Heart right ventricle (tissue), 16 donors: ENCODE measurements around the gene DNM3. TPM values are rescaled to one million over a fixed set of nuclear protein-coding genes. Genes with fewer than 3 reads are reported as not detected.

ENCODE experiments used
- ATAC-seq, 8 donors: fragments of 200-7000 bp; cut with Tn5 transposase; one replicate each; pipeline ENCODE4 v1.9.1; 2020; ENCODE audit warnings: mild to moderate bottlenecking in 8 of 8, moderate library complexity in 8 of 8, moderate number of reproducible peaks in 1 of 8
- DNase-seq, 2 donors: peaks; one replicate each; pipeline ENCODE4 v3.0.0-alpha.2; 2020
- H3K27ac ChIP-seq, 10 donors: fragments of 200-600 bp; sonication (generic) in 2 of 10; one replicate each; pipeline versions ENCODE4 v1.5.0 to v1.8.0; 2020 to 2022; ENCODE audit warnings: mild to moderate bottlenecking in 3 of 10
- H3K27me3 ChIP-seq, 7 donors: fragments of 200-600 bp; one replicate each; pipeline ENCODE4 v1.8.0; 2021 to 2022; ENCODE audit warnings: mild to moderate bottlenecking in 2 of 7
- H3K36me3 ChIP-seq, 9 donors: fragments of 200-600 bp; sonication (generic) in 1 of 9; one replicate each; pipeline versions ENCODE4 v1.5.0 to v1.8.0; 2020 to 2022; ENCODE audit warnings: mild to moderate bottlenecking in 2 of 9
- H3K4me1 ChIP-seq, 9 donors: fragments of 200-600 bp; sonication (generic) in 1 of 9; one replicate each; pipeline versions ENCODE4 v1.5.0 to v1.8.0; 2020 to 2022; ENCODE audit warnings: mild to moderate bottlenecking in 4 of 9
- H3K4me3 ChIP-seq, 10 donors: fragments of 200-600 bp; sonication (generic) in 2 of 10; one replicate each; pipeline versions ENCODE4 v1.5.0 to v1.8.0; 2020 to 2022; ENCODE audit warnings: mild to moderate bottlenecking in 7 of 10, moderate library complexity in 2 of 10
- H3K9me3 ChIP-seq, 11 donors: fragments of 200-600 bp in 10 of 11; sonication (generic) in 2 of 11; one replicate each; pipeline versions ENCODE4 v1.5.0 to v1.8.0; 2013 to 2022; ENCODE audit warnings: mild to moderate bottlenecking in 2 of 11, control low read depth in 1 of 11, moderate library complexity in 1 of 11
- WGBS, 2 donors: extraction: QIAGEN DNeasy Blood & Tissue Kit; methylation state at CpG; one replicate each; pipeline ENCODE4 v1.1.7; 2013; ENCODE audit warnings: inconsistent platforms in 1 of 2; 5-methylcytosine and 5-hydroxymethylcytosine counted together
- intact Hi-C, 10 donors: fragments of 100-400 bp; cut with DNase I; formaldehyde crosslinking; loops; one replicate each; pipeline versions ENCODE4 v1.11.1 to v1.14.2; 2022
- polyA plus RNA-seq, 2 donors: library from polyadenylated mRNA; stranded (reverse); fragments of 200-250 nt; gene quantifications; one replicate each; pipeline ENCODE4 v1.2.3, GENCODE V29; 2013
- total RNA-seq, 10 donors: library from RNA; stranded (reverse); fragmentation: NEBNext Ultra II Directional in 3 of 10; extraction: Animal tissue kit (Norgen Biotek cat#: 25700) in 3 of 10; gene quantifications; one replicate each; pipeline versions ENCODE4 v1.2.1 to v1.2.4, GENCODE V29; 2021 to 2023
- TF ChIP-seq, protein P1 (sequence below), 9 donors: fragments of 200-600 bp; sonication (generic) in 2 of 9; IDR thresholded peaks; one replicate each; pipeline versions ENCODE4 v1.5.0 to v1.8.0; 2021 to 2022; ENCODE audit warnings: antibody characterized with exemption in 9 of 9, mild to moderate bottlenecking in 5 of 9, moderate library complexity in 1 of 9
- donor health status: Arrhythmogenic right ventricular cardiomyopathy.
- donor health status: ischemic (EF 13 %, LVEDD 7.1; RV severe dilation, severe dysfunction).
- donor health status: healthy with polysubstance abuse.
- donor health status: DM: no; HTN: yes; CAD: no.
- donor health status: DM: no; HTN: no; CAD: no.
- donor health status: ischemic (EF 25% LVEDD 6.9; RV normal size, moderate dysfunction).
- donor health status: ischemic (EF 25% LVEDD 5.7; RV mildly dilated, moderate dysfunction).
- donor health status: healthy.
- donor health status: DM: yes; HTN: yes; CAD: no.
- donor health status: Ischemic cardiomyopathy.
- donor health status: ischemic (EF 35%, LVEDD 5.7; RV mildly dilated, moderate dysfunction).
- donor health status: nonischemic (EF 11% LVEDD 7.7; RV severe dilation, severe dysfunction).
- donor health status: DM: yes; HTN: yes; CAD: no.
- donor health status: PGD.
- donor health status: ischemic (EF 29% LVEDD 5.4; RV normal size, mild dysfunction).
- donor health status: nonischemic (EF 23%, LVEDD 6.1; RV moderate dilation, normal function).

Gene DNM3
- total and polyA plus RNA-seq, 12 donors: 0.77 to 2.8 (median 2.2) TPM

DNA sequence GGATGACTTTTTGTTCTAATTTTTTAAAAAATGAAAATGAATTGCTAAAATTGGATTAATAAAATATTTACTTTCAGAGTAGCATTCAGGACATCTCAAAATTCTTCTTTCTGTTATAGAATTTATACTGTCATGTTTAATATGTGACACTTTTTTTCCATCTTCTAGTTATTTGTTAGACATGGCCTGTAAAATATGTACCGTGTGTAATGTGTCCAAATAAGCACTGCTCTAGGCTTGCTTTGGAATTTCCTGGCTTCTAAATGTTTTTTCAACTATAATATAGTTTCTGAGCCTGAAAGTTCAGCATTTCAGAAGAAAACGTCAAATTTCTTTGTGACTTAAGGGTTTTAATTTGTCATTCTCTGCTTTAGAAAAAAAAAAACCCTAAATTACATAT lies 243.6 kb downstream of the DNM3 start:
- ATAC-seq: no peak
- Histone ChIP-seq H3K27me3 (no peaks in the 10 kb centered on the region), H3K4me1 (no peaks in the 10 kb centered on the region), H3K36me3 (peaks cover 0 to 11% (median 0%) of the 10 kb centered on the region in 9 donors), H3K4me3 (no peak overlapping the region), H3K27ac (no peak overlapping the region), H3K9me3 (no peaks in the 10 kb centered on the region)
- WGBS, 2 donors: 65 to 67% methylated on average over 2 of the region's 2 CpGs
- intact Hi-C loops: loop anchor here in 2 of 10 donors (5.0 to 10.0 kb wide), 2 partner anchors 317 to 320 kb away; no protein-coding TSS in a partner anchor
- DNase-seq: no peak
- TF ChIP-seq, protein P1, sequence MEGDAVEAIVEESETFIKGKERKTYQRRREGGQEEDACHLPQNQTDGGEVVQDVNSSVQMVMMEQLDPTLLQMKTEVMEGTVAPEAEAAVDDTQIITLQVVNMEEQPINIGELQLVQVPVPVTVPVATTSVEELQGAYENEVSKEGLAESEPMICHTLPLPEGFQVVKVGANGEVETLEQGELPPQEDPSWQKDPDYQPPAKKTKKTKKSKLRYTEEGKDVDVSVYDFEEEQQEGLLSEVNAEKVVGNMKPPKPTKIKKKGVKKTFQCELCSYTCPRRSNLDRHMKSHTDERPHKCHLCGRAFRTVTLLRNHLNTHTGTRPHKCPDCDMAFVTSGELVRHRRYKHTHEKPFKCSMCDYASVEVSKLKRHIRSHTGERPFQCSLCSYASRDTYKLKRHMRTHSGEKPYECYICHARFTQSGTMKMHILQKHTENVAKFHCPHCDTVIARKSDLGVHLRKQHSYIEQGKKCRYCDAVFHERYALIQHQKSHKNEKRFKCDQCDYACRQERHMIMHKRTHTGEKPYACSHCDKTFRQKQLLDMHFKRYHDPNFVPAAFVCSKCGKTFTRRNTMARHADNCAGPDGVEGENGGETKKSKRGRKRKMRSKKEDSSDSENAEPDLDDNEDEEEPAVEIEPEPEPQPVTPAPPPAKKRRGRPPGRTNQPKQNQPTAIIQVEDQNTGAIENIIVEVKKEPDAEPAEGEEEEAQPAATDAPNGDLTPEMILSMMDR (IDR thresholded peaks at IDR 0.05): no peak

- peaks cover 0 to 11% (median 0%) of the 10 kb centered on the region in 9 donors for H3K36me3 ChIP-seq
- DNase-seq (no peak), ATAC-seq (no peak)
- no peaks in the 10 kb centered on the region for H3K9me3 ChIP-seq
- H3K27ac ChIP-seq: no peak overlapping the region
- H3K4me3 ChIP-seq: no peak overlapping the region
- 66 to 74% methylated on average over 3 of the region's 3 CpGs for WGBS, 2 donors
- H3K4me1 ChIP-seq: no peaks in the 10 kb centered on the region
- intact Hi-C loops: loop anchor here in 2 of 10 donors (5.0 to 10.0 kb wide), 2 partner anchors 317 to 319 kb away; no protein-coding TSS in a partner anchor
- H3K27me3 ChIP-seq: no peaks in the 10 kb centered on the region
- TF ChIP-seq, protein P1 (IDR thresholded peaks at IDR 0.05): no peak
These were observed 244.0 kb downstream of the DNM3 start for GRCh38 chr1:172085317-172085716.

- Histone ChIP-seq H3K9me3 (no peaks in the 10 kb centered on the region), H3K27ac (no peak overlapping the region), H3K4me1 (no peaks in the 10 kb centered on the region), H3K4me3 (no peak overlapping the region), H3K36me3 (peaks cover 0 to 11% (median 0%) of the 10 kb centered on the region in 9 donors), H3K27me3 (no peaks in the 10 kb centered on the region)
- TF ChIP-seq, protein P1 (IDR thresholded peaks at IDR 0.05): no peak
- no peak for DNase-seq
- no peak for ATAC-seq
- intact Hi-C loops: loop anchor here in 2 of 10 donors (5.0 to 10.0 kb wide), 2 partner anchors 316 to 319 kb away; no protein-coding TSS in a partner anchor
- 77 to 89% methylated on average over 2 of the region's 2 CpGs for WGBS, 2 donors
These were observed 244.8 kb downstream of the DNM3 start for GRCh38 chr1:172086137-172086536.

- ATAC-seq (no peak), DNase-seq (no peak)
- H3K4me3 ChIP-seq: no peak overlapping the region
- H3K9me3 ChIP-seq: no peaks in the 10 kb centered on the region
- intact Hi-C loops: loop anchor here in 2 of 10 donors (5.0 to 10.0 kb wide), 2 partner anchors 314 to 317 kb away; no protein-coding TSS in a partner anchor
- H3K27me3 ChIP-seq: no peaks in the 10 kb centered on the region
- TF ChIP-seq, protein P1 (IDR thresholded peaks at IDR 0.05): no peak
- no peak overlapping the region for H3K27ac ChIP-seq
- no peaks in the 10 kb centered on the region for H3K36me3 ChIP-seq
- 73 to 83% methylated on average over 1 of the region's 1 CpG for WGBS, 2 donors
- H3K4me1 ChIP-seq: no peaks in the 10 kb centered on the region
These were observed 247.0 kb downstream of the DNM3 start for GRCh38 chr1:172088256-172088655.
